ENCODE results near the gene CD28. TPM values are rescaled to one million over a fixed set of nuclear protein-coding genes. Genes with fewer than 3 reads are reported as not detected.
A peak's percentile ranks its signal among the peaks of the same experiment; 100 is the strongest.

The CD28 gene
- total RNA-seq (10 to 100 TPM; 64.1 to 66.4 TPM), polyA plus RNA-seq (61.1 TPM)

- Histone ChIP-seq H3K4me1 (ENCODE audit: insufficient read depth, low read length) (peaks cover 33% of the 10 kb centered on the region), H3K9me3 (ENCODE audit: low read length) (no peaks in the 10 kb centered on the region), H3K36me3 (ENCODE audit: insufficient read depth, low read length) (peaks cover 5% of the 10 kb centered on the region), H3K27ac (ENCODE audit: low read depth, low read length) (peak within 1 kb of the TSS; percentile 80), H3K4me3 (ENCODE audit: low read length) (peak within 1 kb of the TSS; percentile 94), H3K27me3 (ENCODE audit: insufficient read depth, low read length, poor library complexity, severe bottlenecking) (no peaks in the 10 kb centered on the region)
- peak within 1 kb of the TSS; percentile 89 to 100 (median 98) for H3K27ac Mint-ChIP-seq
- peaks cover 55 to 72% (median 58%) of the 10 kb centered on the region in 3 donors for H3K4me1 Mint-ChIP-seq
- ChIA-PET CTCF (interaction anchor here (1.3 to 7.1 kb wide), 4 partner anchors 13 to 109 kb away, joined by 4 to 63 read pairs (median 6); no protein-coding TSS in a partner anchor), POLR2A (interaction anchor here (0.7 to 2.8 kb wide), 6 partner anchors 10 to 34 kb away, joined by 4 to 21 read pairs (median 5); no protein-coding TSS in a partner anchor)
- H3K4me3 Mint-ChIP-seq: peak within 1 kb of the TSS; percentile 85 to 96 (median 93)
- DNase-seq: peak; percentile 79 to 95 (median 94)
- no peaks in the 10 kb centered on the region for H3K27me3 Mint-ChIP-seq
- H3K9me3 Mint-ChIP-seq: peaks cover 0 to 10% (median 6%) of the 10 kb centered on the region in 5 donors
- H3K36me3 Mint-ChIP-seq: peaks cover 9 to 47% (median 24%) of the 10 kb centered on the region in 3 donors
These were observed at the start of gene CD28 for GRCh38 chr2:203706403-203706802. Gene CD28 (plus strand): TSS chr2:203706639. CDS start chr2:203706697, 58 bp downstream.

- Histone ChIP-seq H3K9me3 (ENCODE audit: low read length) (no peaks in the 10 kb centered on the region), H3K36me3 (ENCODE audit: insufficient read depth, low read length) (no peaks in the 10 kb centered on the region), H3K27me3 (ENCODE audit: insufficient read depth, low read length, poor library complexity, severe bottlenecking) (no peaks in the 10 kb centered on the region), H3K4me3 (ENCODE audit: low read length) (no peak overlapping the region), H3K27ac (ENCODE audit: low read depth, low read length) (no peak overlapping the region), H3K4me1 (ENCODE audit: insufficient read depth, low read length) (no peaks in the 10 kb centered on the region)
- Mint-ChIP-seq H3K27me3 (peaks cover 0 to 3% of the 10 kb centered on the region in 2 donors), H3K4me3 (no peak overlapping the region), H3K36me3 (peaks cover 0 to 3% (median 0%) of the 10 kb centered on the region in 3 donors), H3K9me3 (no peaks in the 10 kb centered on the region), H3K27ac (peak overlapping the region in 1 of 8 donors; percentile 4), H3K4me1 (peaks cover 0 to 22% (median 11%) of the 10 kb centered on the region in 3 donors)
- CTCF ChIA-PET: interaction anchor here (0.7 kb wide), 1 partner anchor 119 kb away, joined by 3 read pairs; no protein-coding TSS in a partner anchor
- POLR2A ChIA-PET: no interaction called here
- DNase-seq: no peak
These were observed 46.9 kb upstream of the CD28 start for GRCh38 chr2:203659331-203660049.

- H3K27me3 ChIP-seq (ENCODE audit: insufficient read depth, low read length, poor library complexity, severe bottlenecking): no peaks in the 10 kb centered on the region
- no peak overlapping the region for H3K27ac ChIP-seq (ENCODE audit: low read depth, low read length)
- no peaks in the 10 kb centered on the region for H3K4me1 ChIP-seq (ENCODE audit: insufficient read depth, low read length)
These were observed 46.0 kb upstream of the CD28 start for GRCh38 chr2:203660465-203660864.

GRCh38 chr2:203661279-203661908, 45.0 kb upstream of the CD28 start:
- ChIA-PET POLR2A (no interaction called here), CTCF (no interaction called here)
- H3K36me3 ChIP-seq (ENCODE audit: insufficient read depth, low read length): no peaks in the 10 kb centered on the region
- H3K27ac ChIP-seq (ENCODE audit: low read depth, low read length): no peak overlapping the region
- H3K9me3 ChIP-seq (ENCODE audit: low read length): no peaks in the 10 kb centered on the region
- H3K4me1 ChIP-seq (ENCODE audit: insufficient read depth, low read length): no peaks in the 10 kb centered on the region
- no peaks in the 10 kb centered on the region for H3K27me3 Mint-ChIP-seq
- DNase-seq: no peak
- H3K27ac Mint-ChIP-seq: no peak overlapping the region
- peaks cover 0 to 16% (median 4%) of the 10 kb centered on the region in 3 donors for H3K4me1 Mint-ChIP-seq
- H3K36me3 Mint-ChIP-seq: peaks cover 0 to 3% (median 0%) of the 10 kb centered on the region in 3 donors
- H3K4me3 Mint-ChIP-seq: no peak overlapping the region
- H3K4me3 ChIP-seq (ENCODE audit: low read length): no peak overlapping the region
- no peaks in the 10 kb centered on the region for H3K9me3 Mint-ChIP-seq
- no peaks in the 10 kb centered on the region for H3K27me3 ChIP-seq (ENCODE audit: insufficient read depth, low read length, poor library complexity, severe bottlenecking)

More at GRCh38 chr2:203660465-203660864, 46.0 kb upstream of the CD28 start:
- ChIA-PET CTCF (no interaction called here), POLR2A (no interaction called here)
- H3K9me3 Mint-ChIP-seq: no peaks in the 10 kb centered on the region
- H3K36me3 Mint-ChIP-seq: peaks cover 0 to 3% (median 0%) of the 10 kb centered on the region in 3 donors
- H3K4me3 Mint-ChIP-seq: no peak overlapping the region
- peaks cover 0 to 19% (median 4%) of the 10 kb centered on the region in 3 donors for H3K4me1 Mint-ChIP-seq
- H3K4me3 ChIP-seq (ENCODE audit: low read length): no peak overlapping the region
- no peaks in the 10 kb centered on the region for H3K9me3 ChIP-seq (ENCODE audit: low read length)
- no peak overlapping the region for H3K27ac Mint-ChIP-seq
- H3K36me3 ChIP-seq (ENCODE audit: insufficient read depth, low read length): no peaks in the 10 kb centered on the region
- no peak for DNase-seq
- no peaks in the 10 kb centered on the region for H3K27me3 Mint-ChIP-seq

- H3K36me3 Mint-ChIP-seq: peaks cover 0 to 3% (median 0%) of the 10 kb centered on the region in 3 donors
- no peaks in the 10 kb centered on the region for H3K36me3 ChIP-seq (ENCODE audit: insufficient read depth, low read length)
- no peak overlapping the region for H3K27ac ChIP-seq (ENCODE audit: low read depth, low read length)
- DNase-seq: no peak
- ChIA-PET CTCF (no interaction called here), POLR2A (no interaction called here)
- H3K27me3 ChIP-seq (ENCODE audit: insufficient read depth, low read length, poor library complexity, severe bottlenecking): no peaks in the 10 kb centered on the region
- no peaks in the 10 kb centered on the region for H3K27me3 Mint-ChIP-seq
- H3K27ac Mint-ChIP-seq: peak overlapping the region in 1 of 8 donors; percentile 73
- H3K4me1 ChIP-seq (ENCODE audit: insufficient read depth, low read length): no peaks in the 10 kb centered on the region
- H3K4me3 Mint-ChIP-seq: no peak overlapping the region
- no peaks in the 10 kb centered on the region for H3K9me3 ChIP-seq (ENCODE audit: low read length)
- H3K4me1 Mint-ChIP-seq: peaks cover 0 to 12% (median 0%) of the 10 kb centered on the region in 3 donors
- H3K9me3 Mint-ChIP-seq: no peaks in the 10 kb centered on the region
- no peak overlapping the region for H3K4me3 ChIP-seq (ENCODE audit: low read length)
These were observed 44.0 kb upstream of the CD28 start for GRCh38 chr2:203662487-203662886.

GRCh38 chr2:203662951-203663350, 43.5 kb upstream of the CD28 start:
- Mint-ChIP-seq H3K4me3 (no peak overlapping the region), H3K27ac (peak overlapping the region in 2 of 8 donors; percentile 6 to 73), H3K36me3 (peaks cover 0 to 3% (median 0%) of the 10 kb centered on the region in 3 donors), H3K27me3 (no peaks in the 10 kb centered on the region), H3K4me1 (peaks cover 0 to 12% (median 0%) of the 10 kb centered on the region in 3 donors), H3K9me3 (no peaks in the 10 kb centered on the region)
- ChIA-PET CTCF (no interaction called here), POLR2A (no interaction called here)
- no peak for DNase-seq
- Histone ChIP-seq H3K4me1 (ENCODE audit: insufficient read depth, low read length) (no peaks in the 10 kb centered on the region), H3K27me3 (ENCODE audit: insufficient read depth, low read length, poor library complexity, severe bottlenecking) (no peaks in the 10 kb centered on the region), H3K4me3 (ENCODE audit: low read length) (no peak overlapping the region), H3K36me3 (ENCODE audit: insufficient read depth, low read length) (no peaks in the 10 kb centered on the region), H3K27ac (ENCODE audit: low read depth, low read length) (no peak overlapping the region), H3K9me3 (ENCODE audit: low read length) (no peaks in the 10 kb centered on the region)

GRCh38 chr2:203664029-203664755, 42.2 kb upstream of the CD28 start:
- H3K27ac ChIP-seq (ENCODE audit: low read depth, low read length): no peak overlapping the region
- H3K4me3 Mint-ChIP-seq: no peak overlapping the region
- ChIA-PET POLR2A (interaction anchor here (0.7 kb wide), 1 partner anchor 26 kb away, joined by 3 read pairs; no protein-coding TSS in a partner anchor), CTCF (no interaction called here)
- H3K4me1 ChIP-seq (ENCODE audit: insufficient read depth, low read length): no peaks in the 10 kb centered on the region
- no peaks in the 10 kb centered on the region for H3K27me3 Mint-ChIP-seq
- DNase-seq: no peak
- no peaks in the 10 kb centered on the region for H3K9me3 ChIP-seq (ENCODE audit: low read length)
- peaks cover 0 to 3% (median 0%) of the 10 kb centered on the region in 3 donors for H3K36me3 Mint-ChIP-seq
- H3K36me3 ChIP-seq (ENCODE audit: insufficient read depth, low read length): no peaks in the 10 kb centered on the region
- H3K27me3 ChIP-seq (ENCODE audit: insufficient read depth, low read length, poor library complexity, severe bottlenecking): no peaks in the 10 kb centered on the region
- peak overlapping the region in 1 of 8 donors; percentile 33 for H3K27ac Mint-ChIP-seq
- no peak overlapping the region for H3K4me3 ChIP-seq (ENCODE audit: low read length)
- peaks cover 0 to 12% (median 0%) of the 10 kb centered on the region in 3 donors for H3K4me1 Mint-ChIP-seq
- H3K9me3 Mint-ChIP-seq: no peaks in the 10 kb centered on the region

Measured in CD8-positive, alpha-beta memory T cell (primary cell).